HT-29 (cell line): ENCODE data around the gene ALOX12B. TPM values are rescaled to one million over a fixed set of nuclear protein-coding genes. Genes with fewer than 3 reads are reported as not detected.
"Not testable (repeated sequence)": the region's sequence is repeated elsewhere in the genome, so short reads cannot be mapped to it uniquely, and the experiment has no call there.

Experiments
- DNase-seq: peaks from one replicate; pipeline ENCODE4 v3.0.0-alpha.2; 2015; ENCODE audit warnings: low spot score
- total RNA-seq: library from RNA; depleted of rRNA; stranded (reverse); fragments of >200 nt; shearing (Covaris generic); gene quantifications from 2 replicates; pipeline ENCODE4 v1.2.3, GENCODE V29; 2014

Gene ALOX12B
- total RNA-seq, 1 experiment from 2014 or later, result not detected

DNA sequence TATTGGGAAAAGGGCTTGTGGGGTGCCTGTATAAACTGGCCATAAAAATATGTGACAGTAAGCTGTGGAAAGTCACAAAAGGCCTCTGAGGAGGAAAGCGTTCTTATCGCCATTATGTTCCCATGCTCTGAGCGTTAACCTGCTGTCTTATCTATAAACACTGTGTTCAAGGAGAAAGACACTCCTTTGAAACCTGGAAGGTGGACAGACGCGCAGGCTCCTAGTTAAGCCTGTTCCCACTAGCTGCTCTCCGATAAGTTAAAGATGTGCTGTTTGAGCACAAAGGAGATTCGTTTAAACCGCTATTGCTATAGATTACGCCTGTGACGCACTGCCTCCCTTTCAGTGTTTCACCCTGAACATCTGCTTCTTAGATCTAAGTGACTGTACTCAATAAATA lies 5.2 kb downstream of the ALOX12B start:
- DNase-seq, result no peak

DNA sequence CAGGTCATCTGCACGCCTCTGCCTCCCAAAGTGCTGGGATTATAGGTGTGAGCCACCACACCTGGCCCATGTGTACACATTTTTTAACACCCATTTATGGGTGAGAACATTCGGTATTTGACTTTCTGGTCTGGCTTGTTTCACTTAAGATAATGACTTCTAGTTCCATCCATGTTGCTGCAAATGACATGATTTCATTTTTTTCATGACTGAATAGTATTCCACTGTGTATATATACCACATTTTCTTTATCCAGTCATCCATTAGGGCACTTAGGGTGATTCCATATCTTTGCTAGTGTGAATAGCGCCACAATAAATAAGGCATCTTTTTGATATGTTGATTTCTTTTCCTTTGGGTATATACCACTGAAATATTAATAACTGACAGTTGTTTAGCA lies 5.6 kb downstream of the ALOX12B start:
- DNase-seq, result no peak

DNA sequence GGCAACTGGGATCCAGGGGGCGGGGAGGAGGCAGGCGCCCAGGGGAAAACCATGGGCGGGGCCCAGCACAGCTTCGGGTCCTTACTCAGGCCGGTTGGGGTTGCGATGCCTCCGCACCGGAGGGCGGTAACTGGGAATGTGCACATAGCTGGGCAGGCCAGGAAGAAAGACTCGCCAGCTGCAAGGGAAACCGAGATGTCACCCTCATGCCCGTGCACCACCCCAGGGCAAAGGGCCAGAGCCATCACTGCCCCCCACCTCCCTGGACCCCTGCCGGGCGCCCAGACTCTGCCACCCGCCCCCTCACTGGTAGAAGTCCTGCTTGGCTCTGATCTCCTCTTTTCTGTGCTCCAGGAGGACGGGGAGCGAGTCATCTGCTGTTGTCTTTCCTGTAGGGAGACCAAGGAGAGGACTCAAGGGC lies 6.7 kb downstream of the ALOX12B start:
- peak; percentile 13 for DNase-seq

DNA sequence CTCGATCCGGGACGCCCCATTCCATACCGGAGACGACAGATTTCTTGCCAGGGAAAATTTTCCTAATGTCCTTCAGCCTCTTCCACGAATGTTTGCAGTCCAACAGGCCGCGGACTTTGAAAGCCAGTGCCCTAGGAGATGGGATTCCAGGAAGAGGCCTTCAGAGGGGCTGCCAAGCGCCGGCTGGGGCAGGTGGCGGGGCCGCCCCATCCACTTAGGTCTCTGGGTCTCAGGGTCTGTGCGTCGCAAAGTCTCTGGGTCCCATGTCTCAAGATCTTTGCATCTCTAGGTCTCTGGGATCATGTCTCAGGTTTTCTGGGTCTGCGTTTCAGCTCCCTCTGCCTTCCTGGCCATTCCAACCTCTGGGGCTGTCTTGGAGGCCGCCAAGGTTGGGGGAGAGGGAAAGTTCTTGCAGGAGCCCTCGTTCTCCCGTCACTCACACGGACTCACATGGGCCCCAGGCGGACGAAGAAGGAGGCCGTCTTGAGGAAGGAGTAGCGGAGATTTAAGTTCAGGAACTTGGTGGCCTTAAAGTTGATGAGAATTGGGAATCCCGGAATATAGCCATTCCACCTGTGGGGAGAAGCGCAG lies 7.2 kb downstream of the ALOX12B start:
- DNase-seq, result peak; percentile 6

DNA sequence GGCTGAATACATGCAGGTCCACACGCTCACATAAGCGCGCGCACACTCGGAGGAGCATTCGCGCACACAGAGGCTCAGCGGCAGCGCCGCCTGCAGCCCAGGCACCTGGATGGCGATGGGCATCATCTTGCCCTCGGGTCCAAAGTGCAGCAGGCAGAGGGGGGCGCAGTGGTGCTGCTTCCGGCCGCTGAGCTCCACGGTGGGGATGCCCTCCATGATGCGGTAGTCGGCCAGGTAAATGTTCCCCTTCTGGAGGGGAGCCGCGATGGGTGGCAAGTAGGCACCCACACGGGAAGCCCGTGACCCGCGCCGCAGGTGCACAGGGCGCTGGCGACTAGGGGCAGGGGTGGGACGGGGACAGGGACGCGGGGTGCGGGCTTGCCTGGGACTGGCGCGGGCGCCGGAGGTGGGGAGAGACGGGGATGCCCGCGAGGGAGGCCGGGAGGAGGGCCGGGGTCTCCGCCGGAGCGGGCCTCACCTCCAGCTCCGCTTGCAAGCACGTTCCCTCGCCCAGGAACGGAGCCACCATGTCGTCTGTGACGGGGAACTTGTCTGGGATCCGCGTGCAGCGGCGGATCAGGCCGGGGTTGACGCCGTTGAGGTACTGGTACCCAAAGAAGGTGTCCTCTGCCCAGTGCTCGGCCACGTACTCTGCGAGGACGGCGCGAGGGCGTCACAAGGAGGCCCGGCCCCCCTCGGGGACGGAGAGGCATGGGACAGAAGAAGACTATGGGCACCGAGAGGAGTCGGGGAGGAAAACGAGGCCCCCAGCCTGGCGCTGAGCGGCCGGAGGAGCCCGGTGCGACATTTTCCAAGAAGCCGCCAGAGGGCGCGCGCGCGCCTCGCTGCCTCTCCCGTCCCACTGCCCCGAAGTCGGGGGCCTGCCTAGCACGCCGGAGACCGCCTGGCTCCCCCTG lies 8.0 kb downstream of the ALOX12B start:
- peak; percentile 71 for DNase-seq

DNA sequence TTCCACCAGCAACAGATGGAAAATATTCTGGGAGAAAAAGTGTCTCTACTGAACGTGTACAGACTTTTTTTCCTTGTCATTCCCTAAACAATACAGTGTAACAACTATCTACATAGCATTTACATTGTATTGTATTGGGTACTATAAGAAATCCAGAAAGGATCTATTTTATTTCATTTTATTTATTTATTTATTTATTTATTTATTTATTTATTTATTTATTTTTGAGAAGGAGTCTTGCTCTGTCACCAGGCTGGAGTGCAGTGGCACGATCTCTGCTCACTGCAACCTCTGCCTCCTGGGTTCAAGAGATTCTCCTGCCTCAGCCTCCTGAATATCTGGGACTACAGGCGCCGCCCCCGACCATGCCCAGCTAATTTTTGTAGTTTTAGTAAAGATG lies 9.6 kb downstream of the ALOX12B start:
- not testable (repeated sequence) for DNase-seq

DNA sequence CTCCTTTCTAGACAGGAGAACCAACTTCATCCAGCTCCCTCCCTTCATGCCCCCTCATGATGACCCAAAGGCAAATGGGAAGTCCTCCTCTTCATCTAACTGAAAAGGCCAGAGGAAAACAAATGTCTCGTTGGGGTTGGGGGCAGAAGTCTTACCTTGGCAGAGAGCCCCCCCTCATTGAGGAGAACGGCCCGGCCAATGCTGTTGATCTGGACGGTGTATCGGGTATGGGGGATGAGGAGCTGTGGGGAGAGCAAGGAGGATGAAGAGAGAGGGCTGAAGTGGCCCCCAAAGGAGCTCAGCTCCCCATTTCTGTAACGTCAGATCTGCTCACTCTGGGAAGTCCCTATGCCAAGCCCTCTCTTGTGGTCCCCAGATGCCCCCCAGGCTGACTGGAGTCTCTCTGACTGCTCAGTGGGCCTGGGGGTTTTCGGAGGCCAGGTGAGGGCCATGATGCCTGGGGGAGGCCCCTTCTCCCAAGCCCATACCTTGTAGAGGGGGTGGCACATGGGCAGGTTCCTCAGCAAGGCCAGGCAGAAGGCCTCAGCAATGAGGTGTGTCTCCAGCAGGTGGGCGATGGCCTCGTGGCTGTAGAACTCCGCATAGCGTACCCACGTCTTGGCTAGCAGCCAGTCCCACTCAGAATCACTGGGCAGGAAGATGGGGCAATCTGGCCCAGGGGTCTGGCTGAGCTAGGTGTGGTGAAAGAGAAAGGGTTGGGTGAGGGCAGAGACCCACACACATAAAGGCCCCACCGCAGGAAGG lies 10.8 kb downstream of the ALOX12B start:
- no peak for DNase-seq

DNA sequence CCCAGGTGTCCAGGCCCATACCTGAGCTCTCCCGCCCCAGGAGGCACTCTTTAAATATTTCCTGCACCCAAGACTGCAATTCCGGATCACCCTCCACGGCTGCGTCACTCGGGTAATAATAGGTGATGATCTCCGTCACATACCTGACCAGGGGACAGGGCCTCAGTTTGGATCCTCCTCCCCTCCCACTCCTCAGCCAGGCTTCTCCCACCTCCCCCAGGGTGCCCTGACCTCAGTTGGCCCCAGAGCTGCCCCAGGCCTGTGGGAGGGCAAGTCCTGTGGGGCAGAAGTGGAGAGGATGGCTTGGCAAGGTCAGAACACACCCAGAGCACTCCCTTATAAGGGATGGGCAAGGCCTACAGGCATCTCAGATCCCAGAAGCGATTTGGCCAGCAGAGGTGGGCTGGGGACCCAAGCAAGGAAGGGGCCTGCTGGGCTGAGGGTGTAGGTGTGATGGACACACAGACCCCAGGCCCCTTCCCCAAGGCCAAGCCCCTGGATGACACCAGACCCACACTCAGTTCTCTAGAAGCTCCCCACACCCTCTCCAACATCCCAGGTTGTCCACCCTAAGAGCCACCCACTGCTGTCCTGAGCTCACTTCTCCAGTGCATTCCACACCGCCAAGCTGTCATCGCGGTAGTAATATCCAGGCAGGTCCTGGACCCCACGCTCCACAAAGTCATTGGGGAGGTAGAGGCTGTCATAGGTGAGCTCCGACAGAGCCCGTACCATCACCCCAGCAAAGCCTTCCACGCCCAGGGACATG lies 11.8 kb downstream of the ALOX12B start:
- no peak for DNase-seq

DNA sequence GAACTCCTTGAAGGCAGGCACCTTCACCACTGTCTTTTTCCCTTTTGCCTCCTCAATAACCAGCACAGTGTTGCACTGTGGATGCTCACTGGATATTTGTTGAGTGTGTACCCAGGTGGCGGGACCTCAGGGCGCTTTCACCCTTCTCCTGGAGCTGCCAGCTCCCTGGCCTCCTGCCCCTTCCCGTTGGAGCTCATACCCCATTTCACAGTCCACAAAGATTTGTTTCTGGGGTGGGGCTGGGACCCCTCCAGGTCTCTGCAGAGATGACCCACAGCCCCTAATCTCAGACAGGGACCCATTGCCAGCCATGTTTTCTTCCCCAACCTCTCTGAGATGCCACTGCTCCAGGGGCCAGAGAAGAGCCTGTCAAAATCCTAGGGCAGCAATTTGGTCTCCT lies 12.4 kb downstream of the ALOX12B start:
- no peak for DNase-seq

DNA sequence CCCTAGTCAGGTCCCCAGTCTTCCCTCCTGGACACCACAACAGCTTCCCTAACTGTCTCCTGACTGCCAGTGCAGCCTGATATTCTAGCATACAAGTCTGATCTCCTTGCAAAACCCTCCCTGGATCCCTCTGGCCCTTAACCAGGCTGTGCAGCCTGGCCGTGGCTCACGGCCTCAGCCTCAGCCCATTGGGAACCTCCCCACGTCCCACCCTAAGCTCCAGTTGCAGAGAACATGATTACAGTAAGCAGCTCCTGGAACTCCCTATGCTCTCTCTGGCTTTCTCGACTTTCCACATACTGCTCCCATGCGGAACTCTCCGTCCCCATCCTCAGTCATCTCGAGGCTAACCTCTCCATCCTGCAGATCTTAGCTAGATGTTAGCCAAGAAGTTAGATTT lies 13.0 kb downstream of the ALOX12B start:
- DNase-seq, result no peak

DNA sequence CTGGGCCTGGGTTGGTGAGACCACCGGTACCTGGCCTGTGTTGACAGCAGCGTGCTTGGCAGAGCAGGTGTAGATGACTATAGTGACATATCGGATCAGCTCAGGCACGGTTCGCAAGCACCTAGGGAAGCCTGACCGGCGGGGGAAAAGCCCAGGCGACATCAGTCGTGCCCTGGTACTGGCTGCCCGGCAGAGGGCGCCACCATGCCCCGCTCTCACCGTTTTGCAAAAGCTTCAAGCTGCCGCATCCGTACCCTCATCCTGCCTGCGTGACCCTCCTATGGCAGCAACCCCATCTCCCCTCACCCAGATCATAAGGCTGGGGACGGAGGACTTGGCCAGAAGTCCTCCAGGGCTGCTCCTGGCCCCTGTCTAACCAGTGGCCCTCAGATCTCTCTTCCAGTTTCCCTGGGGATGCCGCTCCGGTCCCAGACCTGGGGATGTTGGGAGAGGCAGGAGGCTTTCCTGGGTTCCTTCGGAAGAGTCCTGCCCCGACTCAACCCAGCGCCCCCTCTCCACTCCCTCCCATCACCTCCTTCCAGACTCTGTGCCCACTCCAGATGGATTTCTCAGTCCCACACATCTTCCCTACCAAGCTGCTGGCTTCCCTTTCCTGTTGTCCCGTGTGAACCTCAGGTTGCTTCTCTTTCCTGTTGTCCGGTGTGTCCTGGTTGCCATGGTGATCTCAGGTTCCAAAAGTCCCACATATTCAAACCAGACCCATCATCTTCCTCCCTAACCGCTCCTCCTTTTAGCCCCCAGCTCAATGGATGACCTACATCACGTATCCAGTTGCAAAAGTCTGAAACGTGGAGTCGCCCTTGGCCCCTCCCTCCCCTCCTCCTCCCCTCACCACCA lies 13.7 kb downstream of the ALOX12B start:
- DNase-seq, result peak; percentile 58

DNA sequence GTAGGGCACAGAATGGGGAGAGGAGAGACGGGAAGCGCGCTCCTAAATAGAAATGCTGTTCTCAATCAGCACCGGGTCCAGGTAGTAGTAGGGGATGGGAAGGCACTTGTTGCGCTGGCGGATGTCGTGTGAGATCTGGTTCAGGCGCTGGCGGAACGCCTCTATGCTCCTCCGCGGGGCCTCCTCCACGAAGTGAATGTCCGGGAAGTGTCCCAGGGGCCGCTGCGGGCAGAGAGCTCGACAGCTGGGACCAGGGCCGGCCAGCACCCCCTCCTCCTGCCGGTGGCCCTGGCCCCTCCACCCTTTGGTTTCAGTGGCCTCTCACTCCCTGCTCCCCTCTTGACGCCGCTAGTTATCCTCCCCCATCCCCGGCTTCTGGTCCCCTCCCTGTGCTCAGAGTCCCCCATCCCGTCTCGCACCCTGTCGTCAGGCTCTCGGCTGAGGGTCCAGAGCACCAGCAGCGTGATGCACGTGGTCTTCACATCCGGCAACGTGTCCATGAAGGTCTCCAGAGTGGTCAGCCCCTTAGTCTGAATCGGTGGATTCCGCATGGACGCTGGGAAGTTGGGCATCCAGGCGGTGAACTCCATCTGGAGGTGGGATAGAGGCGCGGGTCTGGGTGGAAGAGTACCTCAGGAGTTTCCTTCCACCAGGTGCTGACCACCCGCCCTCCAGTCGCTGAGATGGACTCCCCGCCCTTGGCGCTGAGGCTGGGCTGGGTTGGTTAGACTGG lies 14.6 kb downstream of the ALOX12B start:
- no peak for DNase-seq

DNA sequence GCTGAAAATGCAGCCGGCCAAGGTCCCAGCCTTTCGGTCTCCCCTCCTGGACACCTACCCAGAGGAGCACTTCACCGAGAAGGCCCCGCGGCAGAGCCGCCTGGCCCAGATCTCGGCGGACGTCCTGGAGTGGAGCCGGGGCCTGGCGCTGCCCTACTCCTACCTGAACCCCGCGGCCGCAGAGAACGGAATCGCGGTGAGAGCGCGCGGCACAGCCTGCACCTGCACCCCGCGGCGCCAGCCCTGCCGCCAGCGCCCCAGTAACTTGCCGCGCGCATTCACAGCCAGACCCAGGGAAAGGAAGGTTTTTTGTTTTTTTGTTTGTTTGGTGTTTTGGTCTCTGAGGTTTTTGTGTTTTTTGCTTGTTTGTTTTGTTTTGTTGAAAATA lies 15.2 kb downstream of the ALOX12B start:
- no peak for DNase-seq

DNA sequence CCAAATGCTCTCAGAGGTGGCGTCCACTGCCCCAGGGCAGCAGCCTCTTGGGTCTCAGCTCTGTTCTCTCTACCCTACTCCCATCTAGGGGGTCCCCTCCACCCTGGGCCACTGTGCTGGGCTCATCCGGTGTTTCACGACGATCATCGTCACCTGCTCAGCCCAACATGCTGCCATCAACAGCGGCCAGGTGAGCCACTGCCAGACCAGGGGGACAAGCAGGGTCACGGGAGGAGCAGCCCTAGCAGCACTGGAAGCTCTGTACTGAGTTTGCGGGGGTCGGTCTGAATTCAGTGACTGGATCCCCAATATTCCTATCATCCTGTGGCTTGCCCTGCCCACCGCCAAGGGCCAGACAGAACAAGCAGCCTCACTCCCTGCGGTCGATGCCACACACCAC lies 16.0 kb downstream of the ALOX12B start:
- no peak for DNase-seq

DNA sequence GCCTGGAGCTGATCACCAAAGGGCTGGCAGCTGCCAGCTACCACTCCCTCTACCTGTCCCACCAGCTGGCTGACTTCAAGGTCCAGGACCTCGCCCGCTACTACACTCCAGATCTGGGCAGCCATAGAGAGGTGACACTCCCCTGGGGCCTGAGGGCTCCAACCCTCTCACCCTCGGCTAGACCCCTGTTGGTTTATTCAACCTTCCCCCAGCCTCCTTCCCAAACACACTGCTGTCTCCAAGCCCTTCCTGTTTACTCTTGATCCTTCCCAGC lies 18.0 kb downstream of the ALOX12B start:
- no peak for DNase-seq

DNA sequence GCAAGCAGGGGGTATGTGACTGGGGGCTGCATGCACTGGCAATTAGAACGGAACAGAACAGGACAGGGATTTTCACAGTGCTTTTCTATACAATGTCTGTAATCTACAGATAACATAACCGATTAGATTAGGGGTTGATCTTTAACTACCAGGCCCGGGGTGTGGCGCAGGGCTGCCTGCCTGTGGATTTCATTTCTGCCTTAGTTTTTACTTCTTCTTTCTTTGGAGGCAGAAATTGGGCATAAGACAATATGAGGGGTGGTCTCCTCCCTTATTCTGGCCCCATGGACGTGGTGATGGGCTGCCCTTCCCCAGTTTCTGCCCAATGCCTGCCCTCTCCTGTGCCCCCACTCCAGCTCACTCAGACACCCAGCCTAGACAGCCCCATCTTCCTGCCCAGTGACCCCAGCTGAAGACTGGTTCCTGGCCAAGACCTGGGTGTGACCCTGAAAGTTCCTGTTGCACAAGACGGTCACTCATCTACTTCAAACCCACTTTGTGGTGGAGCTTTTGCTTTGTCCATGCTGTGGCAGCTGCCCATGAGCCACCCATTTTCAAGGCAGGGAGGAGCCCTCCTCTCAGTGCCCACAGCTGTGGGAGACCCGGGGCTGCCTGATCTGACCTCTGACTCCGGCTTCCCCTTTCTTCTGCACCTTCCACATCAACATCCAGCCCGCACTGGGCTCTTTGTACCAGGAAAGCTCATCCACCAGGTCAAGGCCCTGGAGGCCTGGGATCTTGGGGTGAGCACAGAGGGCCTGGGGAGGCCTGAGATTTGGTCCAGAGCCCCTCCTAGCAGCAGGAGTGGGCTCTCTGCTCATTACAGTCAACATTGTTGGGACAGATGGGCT lies 18.6 kb downstream of the ALOX12B start:
- no peak for DNase-seq

DNA sequence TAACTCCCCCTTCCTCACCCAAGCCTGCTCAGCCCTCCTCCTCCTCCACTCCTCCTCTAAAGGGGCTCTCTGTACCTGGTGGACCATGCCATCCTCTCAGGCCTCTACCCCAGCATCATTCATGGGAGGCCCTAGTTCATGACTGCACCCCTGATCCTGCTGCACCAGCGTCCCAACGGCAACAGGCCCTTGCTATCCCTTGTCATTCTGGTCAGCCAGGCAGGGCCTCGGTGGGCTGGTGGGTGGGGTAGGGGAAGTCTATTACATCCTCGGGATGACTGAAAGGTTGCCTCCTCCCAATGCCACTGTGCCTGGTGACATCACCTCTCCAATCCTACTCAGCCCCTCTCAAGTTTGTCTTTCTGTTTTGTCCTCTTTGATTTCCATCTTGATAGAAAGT lies 19.7 kb downstream of the ALOX12B start:
- DNase-seq, result no peak

DNA sequence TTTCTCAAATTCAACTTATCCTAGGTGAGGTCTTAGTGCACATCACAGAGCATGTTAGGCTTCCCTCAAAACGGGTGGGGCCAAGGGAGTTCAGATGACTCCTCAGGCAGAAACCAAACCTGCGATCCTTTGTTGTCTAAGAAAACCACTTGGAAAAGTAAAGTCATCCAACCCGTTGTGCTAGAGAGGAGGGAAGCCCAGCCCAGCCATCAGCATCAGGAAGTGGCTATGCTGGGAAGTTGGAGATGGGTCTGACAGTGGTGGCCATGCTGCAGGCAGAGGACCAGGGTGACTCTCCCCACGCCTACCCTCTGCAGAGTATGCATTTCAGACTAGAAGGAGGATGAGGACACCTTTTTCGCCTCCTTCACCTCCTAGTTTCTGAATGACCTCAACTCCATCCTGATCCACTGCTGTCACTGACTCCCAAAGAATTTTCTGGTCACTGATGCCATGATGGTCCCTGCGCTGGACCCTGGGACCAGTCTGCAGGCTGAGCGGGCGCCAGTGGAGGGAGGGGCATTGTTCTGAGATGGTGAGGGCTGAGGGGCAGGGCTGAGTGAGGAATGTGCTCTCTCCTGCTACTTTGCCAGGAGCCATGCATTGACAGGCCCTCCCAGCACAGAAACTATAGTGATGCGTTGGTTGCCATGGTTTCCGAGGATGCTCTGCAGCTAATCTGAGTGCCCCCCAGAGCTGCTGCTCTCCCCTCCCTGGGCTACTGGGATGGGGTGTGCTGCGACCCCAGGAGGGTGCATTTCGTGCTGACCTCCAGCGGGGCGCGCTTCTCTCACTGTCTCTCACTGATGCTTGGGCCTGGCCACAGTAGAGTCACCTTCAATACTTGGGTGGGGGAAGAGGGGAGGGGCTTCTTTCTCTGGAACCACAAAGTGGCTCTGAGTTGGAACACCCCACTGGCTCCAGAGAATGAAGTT lies 20.4 kb downstream of the ALOX12B start:
- DNase-seq, result no peak
